GM03348 (cell line): ENCODE measurements around the gene PARP12.
A peak's percentile ranks its signal among the peaks of the same experiment; 100 is the strongest.

Source experiments
- DNase-seq: peaks from one replicate; pipeline ENCODE4 v3.0.0; 2012; ENCODE audit warnings: low spot score

PARP12 gene

GRCh38 chr7:140014123-140014522 is 48.6 kb downstream of the PARP12 start:
- no peak for DNase-seq

- DNase-seq: no peak
Observed at GRCh38 chr7:140013676-140014075, 49.1 kb downstream of the PARP12 start.

GRCh38 chr7:140010194-140010895 is 52.4 kb downstream of the PARP12 start:
- DNase-seq: no peak

- DNase-seq: no peak
Observed at GRCh38 chr7:140009735-140010134, 53.0 kb downstream of the PARP12 start.

GRCh38 chr7:140008755-140009610 is 53.8 kb downstream of the PARP12 start:
- no peak for DNase-seq

GRCh38 chr7:140007051-140007690 is 55.6 kb downstream of the PARP12 start:
- DNase-seq: no peak

- DNase-seq: no peak
Observed at GRCh38 chr7:140006600-140006999, 56.2 kb downstream of the PARP12 start.

GRCh38 chr7:140005754-140006503 is 56.8 kb downstream of the PARP12 start:
- no peak for DNase-seq

GRCh38 chr7:140005341-140005740 is 57.4 kb downstream of the PARP12 start:
- no peak for DNase-seq

GRCh38 chr7:140004672-140005071 is 58.1 kb downstream of the PARP12 start:
- no peak for DNase-seq

GRCh38 chr7:140003913-140004382 is 58.8 kb downstream of the PARP12 start:
- peak; percentile 86 for DNase-seq

- no peak for DNase-seq
Observed at GRCh38 chr7:140000666-140001268, 62.0 kb downstream of the PARP12 start.

- no peak for DNase-seq
Observed at GRCh38 chr7:139999516-139999915, 63.2 kb downstream of the PARP12 start.

- DNase-seq: no peak
Observed at GRCh38 chr7:139998572-139998971, 64.2 kb downstream of the PARP12 start.

- peak; percentile 55 for DNase-seq
Observed at GRCh38 chr7:139995017-139995915, 67.5 kb downstream of the PARP12 start.

- no peak for DNase-seq
Observed at GRCh38 chr7:139994356-139994755, 68.4 kb downstream of the PARP12 start.

- DNase-seq: no peak
Observed at GRCh38 chr7:139993592-139993991, 69.2 kb downstream of the PARP12 start.

- DNase-seq: no peak
Observed at GRCh38 chr7:139993169-139993568, 69.6 kb downstream of the PARP12 start.

- DNase-seq: no peak
Observed at GRCh38 chr7:139992353-139993044, 70.3 kb downstream of the PARP12 start.

GRCh38 chr7:139991911-139992310 is 70.8 kb downstream of the PARP12 start:
- DNase-seq: no peak
